ENCODE results near the gene OR8I2.
"Not testable (repeated sequence)": the region's sequence is repeated elsewhere in the genome, so short reads cannot be mapped to it uniquely, and the experiment has no call there.

Gene OR8I2

GRCh38 chr11:56093008-56093407 lies at the start of gene OR8I2:
Gene OR8I2, plus strand, starts transcription at chr11:56093308. Its CDS starts 0 bp downstream, at chr11:56093308.
- Histone ChIP-seq H3K27me3 (ENCODE audit: control insufficient read depth in 1 of 2, insufficient read depth in 2 of 2, low read length in 2 of 2) (no peaks in the 10 kb centered on the region), H3K9ac (ENCODE audit: low read length in 2 of 2) (no peak within 1 kb of the TSS), H3K36me3 (ENCODE audit: control insufficient read depth in 2 of 2, insufficient read depth in 2 of 2, low read length in 2 of 2) (no peaks in the 10 kb centered on the region), H3K27ac (ENCODE audit: low read length) (no peak within 1 kb of the TSS), H3K9me3 (ENCODE audit: control insufficient read depth in 2 of 2, low read length in 2 of 2) (no peaks in the 10 kb centered on the region), H3K4me1 (ENCODE audit: control insufficient read depth, insufficient read depth, low read length) (no peaks in the 10 kb centered on the region), H3K4me3 (ENCODE audit: low read length in 2 of 2) (no peak within 1 kb of the TSS)

GRCh38 chr11:56045538-56045937 lies 47.6 kb upstream of the OR8I2 start:
- no peak overlapping the region for H3K9ac ChIP-seq (ENCODE audit: low read length in 2 of 2)
- H3K9me3 ChIP-seq (ENCODE audit: control insufficient read depth in 2 of 2, low read length in 2 of 2), result no peaks in the 10 kb centered on the region
- no peak overlapping the region for H3K4me3 ChIP-seq (ENCODE audit: low read length in 2 of 2)
- H3K36me3 ChIP-seq (ENCODE audit: control insufficient read depth in 2 of 2, insufficient read depth in 2 of 2, low read length in 2 of 2), result no peaks in the 10 kb centered on the region
- H3K27me3 ChIP-seq (ENCODE audit: control insufficient read depth in 1 of 2, insufficient read depth in 2 of 2, low read length in 2 of 2), result no peaks in the 10 kb centered on the region
- H3K27ac ChIP-seq (ENCODE audit: low read length), result no peak overlapping the region
- H3K4me1 ChIP-seq (ENCODE audit: control insufficient read depth, insufficient read depth, low read length), result no peaks in the 10 kb centered on the region

GRCh38 chr11:56048480-56048879 lies 44.6 kb upstream of the OR8I2 start:
- Histone ChIP-seq H3K9ac (ENCODE audit: low read length in 2 of 2) (no peak overlapping the region), H3K27ac (ENCODE audit: low read length) (no peak overlapping the region), H3K36me3 (ENCODE audit: control insufficient read depth in 2 of 2, insufficient read depth in 2 of 2, low read length in 2 of 2) (no peaks in the 10 kb centered on the region), H3K4me1 (ENCODE audit: control insufficient read depth, insufficient read depth, low read length) (no peaks in the 10 kb centered on the region), H3K4me3 (ENCODE audit: low read length in 2 of 2) (no peak overlapping the region), H3K9me3 (ENCODE audit: control insufficient read depth in 2 of 2, low read length in 2 of 2) (no peaks in the 10 kb centered on the region), H3K27me3 (ENCODE audit: control insufficient read depth in 1 of 2, insufficient read depth in 2 of 2, low read length in 2 of 2) (no peaks in the 10 kb centered on the region)

GRCh38 chr11:56049487-56049886 lies 43.6 kb upstream of the OR8I2 start:
- no peak overlapping the region for H3K27ac ChIP-seq (ENCODE audit: low read length)
- H3K36me3 ChIP-seq (ENCODE audit: control insufficient read depth in 2 of 2, insufficient read depth in 2 of 2, low read length in 2 of 2), result no peaks in the 10 kb centered on the region
- H3K27me3 ChIP-seq (ENCODE audit: control insufficient read depth in 1 of 2, insufficient read depth in 2 of 2, low read length in 2 of 2), result no peaks in the 10 kb centered on the region
- H3K9me3 ChIP-seq (ENCODE audit: control insufficient read depth in 2 of 2, low read length in 2 of 2), result no peaks in the 10 kb centered on the region
- H3K9ac ChIP-seq (ENCODE audit: low read length in 2 of 2), result no peak overlapping the region
- no peak overlapping the region for H3K4me3 ChIP-seq (ENCODE audit: low read length in 2 of 2)
- no peaks in the 10 kb centered on the region for H3K4me1 ChIP-seq (ENCODE audit: control insufficient read depth, insufficient read depth, low read length)

- not testable (repeated sequence) for H3K27ac ChIP-seq (ENCODE audit: low read length); H3K27me3 ChIP-seq (ENCODE audit: control insufficient read depth in 1 of 2, insufficient read depth in 2 of 2, low read length in 2 of 2); H3K4me3 ChIP-seq (ENCODE audit: low read length in 2 of 2); H3K9me3 ChIP-seq (ENCODE audit: control insufficient read depth in 2 of 2, low read length in 2 of 2); H3K4me1 ChIP-seq (ENCODE audit: control insufficient read depth, insufficient read depth, low read length); H3K36me3 ChIP-seq (ENCODE audit: control insufficient read depth in 2 of 2, insufficient read depth in 2 of 2, low read length in 2 of 2); H3K9ac ChIP-seq (ENCODE audit: low read length in 2 of 2)
Measured at GRCh38 chr11:56056366-56056765, 36.7 kb upstream of the OR8I2 start.

- H3K4me1 ChIP-seq (ENCODE audit: control insufficient read depth, insufficient read depth, low read length); H3K9ac ChIP-seq (ENCODE audit: low read length in 2 of 2); H3K9me3 ChIP-seq (ENCODE audit: control insufficient read depth in 2 of 2, low read length in 2 of 2); H3K4me3 ChIP-seq (ENCODE audit: low read length in 2 of 2); H3K27ac ChIP-seq (ENCODE audit: low read length); H3K27me3 ChIP-seq (ENCODE audit: control insufficient read depth in 1 of 2, insufficient read depth in 2 of 2, low read length in 2 of 2); H3K36me3 ChIP-seq (ENCODE audit: control insufficient read depth in 2 of 2, insufficient read depth in 2 of 2, low read length in 2 of 2): not testable (repeated sequence)
Measured at GRCh38 chr11:56057661-56058237, 35.4 kb upstream of the OR8I2 start.

GRCh38 chr11:56058260-56058780 lies 34.8 kb upstream of the OR8I2 start:
- not testable (repeated sequence) for H3K9me3 ChIP-seq (ENCODE audit: control insufficient read depth in 2 of 2, low read length in 2 of 2); H3K4me3 ChIP-seq (ENCODE audit: low read length in 2 of 2); H3K36me3 ChIP-seq (ENCODE audit: control insufficient read depth in 2 of 2, insufficient read depth in 2 of 2, low read length in 2 of 2); H3K27ac ChIP-seq (ENCODE audit: low read length); H3K27me3 ChIP-seq (ENCODE audit: control insufficient read depth in 1 of 2, insufficient read depth in 2 of 2, low read length in 2 of 2); H3K9ac ChIP-seq (ENCODE audit: low read length in 2 of 2); H3K4me1 ChIP-seq (ENCODE audit: control insufficient read depth, insufficient read depth, low read length)

GRCh38 chr11:56066980-56067379 lies 26.1 kb upstream of the OR8I2 start:
- no peaks in the 10 kb centered on the region for H3K9me3 ChIP-seq (ENCODE audit: control insufficient read depth in 2 of 2, low read length in 2 of 2)
- no peaks in the 10 kb centered on the region for H3K36me3 ChIP-seq (ENCODE audit: control insufficient read depth in 2 of 2, insufficient read depth in 2 of 2, low read length in 2 of 2)

GRCh38 chr11:56089697-56090096 lies 3.4 kb upstream of the OR8I2 start:
- H3K9ac ChIP-seq (ENCODE audit: low read length in 2 of 2), result no peak overlapping the region
- no peak overlapping the region for H3K27ac ChIP-seq (ENCODE audit: low read length)
- H3K27me3 ChIP-seq (ENCODE audit: control insufficient read depth in 1 of 2, insufficient read depth in 2 of 2, low read length in 2 of 2), result no peaks in the 10 kb centered on the region
- no peak overlapping the region for H3K4me3 ChIP-seq (ENCODE audit: low read length in 2 of 2)
- H3K36me3 ChIP-seq (ENCODE audit: control insufficient read depth in 2 of 2, insufficient read depth in 2 of 2, low read length in 2 of 2), result no peaks in the 10 kb centered on the region
- no peaks in the 10 kb centered on the region for H3K9me3 ChIP-seq (ENCODE audit: control insufficient read depth in 2 of 2, low read length in 2 of 2)
- no peaks in the 10 kb centered on the region for H3K4me1 ChIP-seq (ENCODE audit: control insufficient read depth, insufficient read depth, low read length)

More at GRCh38 chr11:56066980-56067379, 26.1 kb upstream of the OR8I2 start:
- Histone ChIP-seq H3K27ac (ENCODE audit: low read length) (no peak overlapping the region), H3K27me3 (ENCODE audit: control insufficient read depth in 1 of 2, insufficient read depth in 2 of 2, low read length in 2 of 2) (no peaks in the 10 kb centered on the region), H3K9ac (ENCODE audit: low read length in 2 of 2) (no peak overlapping the region), H3K4me1 (ENCODE audit: control insufficient read depth, insufficient read depth, low read length) (no peaks in the 10 kb centered on the region), H3K4me3 (ENCODE audit: low read length in 2 of 2) (no peak overlapping the region)

- Histone ChIP-seq H3K27me3 (ENCODE audit: control insufficient read depth in 1 of 2, insufficient read depth in 2 of 2, low read length in 2 of 2) (no peaks in the 10 kb centered on the region), H3K9me3 (ENCODE audit: control insufficient read depth in 2 of 2, low read length in 2 of 2) (no peaks in the 10 kb centered on the region), H3K9ac (ENCODE audit: low read length in 2 of 2) (no peak within 1 kb of the TSS), H3K27ac (ENCODE audit: low read length) (no peak within 1 kb of the TSS), H3K36me3 (ENCODE audit: control insufficient read depth in 2 of 2, insufficient read depth in 2 of 2, low read length in 2 of 2) (no peaks in the 10 kb centered on the region), H3K4me1 (ENCODE audit: control insufficient read depth, insufficient read depth, low read length) (no peaks in the 10 kb centered on the region), H3K4me3 (ENCODE audit: low read length in 2 of 2) (no peak within 1 kb of the TSS)
Measured at GRCh38 chr11:56103210-56103737, 10.2 kb downstream of the OR8I2 start, which contains the start of gene OR8H2. Gene OR8H2, plus strand, starts transcription at chr11:56103687. Its CDS starts 1,356 bp downstream, at chr11:56105043.

GRCh38 chr11:56122073-56122472 lies 29.0 kb downstream of the OR8I2 start, which contains the start of gene OR8H3:
Gene OR8H3, plus strand, starts transcription at chr11:56122373. Its CDS starts 0 bp downstream, at chr11:56122373.
- Histone ChIP-seq H3K4me3 (ENCODE audit: low read length in 2 of 2) (no peak within 1 kb of the TSS), H3K36me3 (ENCODE audit: control insufficient read depth in 2 of 2, insufficient read depth in 2 of 2, low read length in 2 of 2) (no peaks in the 10 kb centered on the region), H3K9ac (ENCODE audit: low read length in 2 of 2) (no peak within 1 kb of the TSS), H3K4me1 (ENCODE audit: control insufficient read depth, insufficient read depth, low read length) (no peaks in the 10 kb centered on the region), H3K27me3 (ENCODE audit: control insufficient read depth in 1 of 2, insufficient read depth in 2 of 2, low read length in 2 of 2) (no peaks in the 10 kb centered on the region), H3K27ac (ENCODE audit: low read length) (no peak within 1 kb of the TSS), H3K9me3 (ENCODE audit: control insufficient read depth in 2 of 2, low read length in 2 of 2) (no peaks in the 10 kb centered on the region)

Measured in stomach smooth muscle (tissue), 2 donors.